ENCODE data around the gene SOWAHA. TPM values are rescaled to one million over a fixed set of nuclear protein-coding genes. Genes with fewer than 3 reads are reported as not detected.

The SOWAHA gene
- total RNA-seq = not detected

- no peak for DNase-seq
Measured at GRCh38 chr5:132812781-132813598, at the start of gene SOWAHA. TSS of gene SOWAHA (plus strand) at chr5:132813302. CDS start at chr5:132813622, 320 bp downstream.

- no peak for DNase-seq
Measured at GRCh38 chr5:132764051-132764450, 49.1 kb upstream of the SOWAHA start.

DNA sequence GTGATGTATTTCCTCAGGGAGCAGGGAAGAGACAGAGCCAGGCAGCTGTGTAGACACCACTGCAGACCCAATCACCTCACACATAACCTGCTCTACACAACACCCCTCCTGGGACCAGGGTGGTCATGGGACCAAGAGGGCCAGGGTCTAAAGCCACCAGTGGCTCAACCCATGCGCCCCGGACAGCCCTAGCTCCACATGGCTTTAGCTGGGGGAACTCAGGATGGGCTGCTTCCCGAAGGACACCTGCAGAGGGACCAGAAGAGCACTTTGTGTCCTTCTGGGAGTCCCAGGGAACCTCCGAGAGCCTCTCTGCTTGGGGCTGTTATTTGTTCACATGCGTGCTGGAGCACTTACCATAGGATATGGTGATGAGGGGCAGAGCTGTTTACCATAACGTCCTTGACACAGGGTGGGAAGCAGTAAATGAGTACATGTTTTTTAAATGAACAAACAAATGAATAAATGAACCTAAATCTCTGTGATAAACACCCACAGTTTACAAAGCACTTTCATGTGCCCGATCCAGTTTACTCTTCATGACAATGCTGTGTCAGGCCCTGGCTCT lies 48.3 kb upstream of the SOWAHA start:
- DNase-seq = no peak

- no peak for DNase-seq
Measured at GRCh38 chr5:132765311-132766019, 47.6 kb upstream of the SOWAHA start.

- no peak for DNase-seq
Measured at GRCh38 chr5:132766020-132766805, 46.9 kb upstream of the SOWAHA start.

DNA sequence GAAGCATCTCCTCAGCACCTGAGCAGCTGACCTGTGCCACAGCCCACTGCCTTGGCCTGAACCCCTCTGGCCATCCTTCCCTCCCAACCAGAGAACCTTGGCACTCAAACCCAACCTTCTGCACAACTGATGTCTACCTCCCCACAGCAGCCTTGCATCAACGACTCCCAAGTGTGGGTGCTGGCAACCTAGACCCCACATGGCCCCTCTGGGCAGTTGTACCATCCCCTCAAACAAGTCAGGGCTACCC lies 46.4 kb upstream of the SOWAHA start:
- DNase-seq = no peak

- DNase-seq = no peak
Measured at GRCh38 chr5:132767150-132767549, 46.0 kb upstream of the SOWAHA start.

DNA sequence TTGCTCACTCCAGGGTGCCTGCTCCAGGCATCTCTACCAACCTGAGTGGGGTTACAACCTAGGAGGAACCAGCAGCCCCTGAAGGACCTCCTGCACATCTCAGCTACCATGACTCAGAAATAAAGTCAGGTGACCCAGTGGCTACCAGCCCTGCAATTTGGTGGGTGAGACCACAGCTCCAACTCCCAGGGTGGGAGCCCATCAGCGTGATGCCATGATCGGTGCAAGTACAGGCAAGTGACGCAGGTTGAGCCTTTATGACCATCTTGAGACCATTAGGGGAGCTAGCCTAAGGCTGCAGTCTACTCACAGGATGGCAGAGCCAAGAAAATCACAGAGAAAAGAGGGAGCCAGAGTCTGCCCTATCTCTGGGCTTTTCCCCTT lies 44.6 kb upstream of the SOWAHA start:
- no peak for DNase-seq

GRCh38 chr5:132770476-132771159 lies 42.5 kb upstream of the SOWAHA start:
- no peak for DNase-seq

- DNase-seq = no peak
Measured at GRCh38 chr5:132771503-132771998, 41.6 kb upstream of the SOWAHA start.

GRCh38 chr5:132772291-132773070 lies 40.6 kb upstream of the SOWAHA start:
- no peak for DNase-seq

- no peak for DNase-seq
Measured at GRCh38 chr5:132773114-132773513, 40.0 kb upstream of the SOWAHA start.

DNA sequence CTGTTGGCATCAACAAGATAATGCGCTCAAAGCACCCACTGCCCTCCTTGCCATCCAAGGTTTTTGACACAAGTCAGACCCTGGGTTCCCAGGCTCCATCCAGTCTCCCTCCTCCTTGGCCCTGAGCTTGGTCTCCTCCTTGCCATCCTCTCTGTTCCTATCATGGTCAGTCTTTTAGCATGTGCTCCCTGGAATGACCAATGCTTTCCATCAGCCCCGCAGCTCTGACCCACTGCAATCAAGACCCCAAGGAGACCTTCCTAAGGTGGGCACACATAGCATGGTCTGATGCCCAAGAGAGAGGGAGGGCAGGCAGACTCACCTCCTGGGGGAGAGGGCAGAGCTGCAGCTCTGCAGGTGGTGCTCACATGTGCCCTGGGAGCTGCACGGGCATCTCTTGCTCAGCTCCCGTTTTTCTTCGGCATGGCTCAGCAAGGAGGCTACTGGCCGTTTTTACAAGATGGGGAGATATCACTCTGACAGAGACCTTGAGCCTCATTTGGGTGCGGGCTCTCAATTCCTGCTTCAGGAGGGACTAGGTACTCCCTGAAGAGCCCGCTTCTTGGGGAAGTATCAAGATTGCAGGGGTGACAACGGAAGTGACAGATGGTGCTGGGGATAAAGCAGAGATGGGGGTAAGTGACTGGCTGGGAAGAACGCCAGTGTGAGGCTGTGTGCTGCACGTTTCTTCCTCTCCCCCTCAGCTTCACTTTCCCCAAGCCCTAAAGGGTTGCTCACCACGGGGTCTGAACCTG lies 39.3 kb upstream of the SOWAHA start:
- DNase-seq = no peak

DNA sequence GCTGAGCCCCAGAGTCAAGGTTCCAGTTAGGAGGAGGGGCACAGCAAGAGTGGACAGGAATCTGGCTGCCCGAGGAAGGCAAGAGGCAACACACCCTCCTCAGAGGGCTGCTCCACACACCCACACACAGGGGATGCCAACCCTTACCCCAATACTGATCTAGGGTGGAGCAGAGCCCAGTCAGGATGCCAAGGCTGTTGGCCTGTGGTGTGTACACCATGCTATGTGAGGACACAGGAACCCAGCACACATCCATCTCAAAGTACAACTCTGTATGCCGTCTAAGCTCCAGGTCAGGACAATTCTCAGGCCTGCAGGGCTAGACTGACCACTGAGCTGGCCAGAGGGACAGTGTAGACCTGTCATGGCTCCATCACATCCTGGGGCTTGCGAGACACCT lies 38.7 kb upstream of the SOWAHA start:
- DNase-seq = no peak

DNA sequence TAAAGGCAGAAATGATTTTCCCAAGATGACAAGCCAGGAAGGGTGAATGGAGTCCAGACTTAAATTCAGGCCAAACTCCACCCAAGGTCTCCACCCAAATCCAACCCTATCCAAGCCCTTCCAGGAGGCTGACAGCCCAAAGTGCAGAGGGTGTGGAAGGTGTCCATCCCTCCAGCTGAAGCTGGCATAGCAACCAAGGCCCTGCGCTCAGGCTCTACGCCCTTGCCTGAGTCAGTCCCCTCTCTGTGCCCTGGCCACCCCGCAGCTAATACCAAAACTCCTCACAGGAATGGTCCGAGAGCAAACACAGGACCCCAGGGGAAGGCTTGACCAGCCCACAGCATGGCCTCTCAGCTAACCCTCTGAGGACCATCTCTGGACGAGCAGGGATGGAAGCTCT lies 38.2 kb upstream of the SOWAHA start:
- DNase-seq = no peak

DNA sequence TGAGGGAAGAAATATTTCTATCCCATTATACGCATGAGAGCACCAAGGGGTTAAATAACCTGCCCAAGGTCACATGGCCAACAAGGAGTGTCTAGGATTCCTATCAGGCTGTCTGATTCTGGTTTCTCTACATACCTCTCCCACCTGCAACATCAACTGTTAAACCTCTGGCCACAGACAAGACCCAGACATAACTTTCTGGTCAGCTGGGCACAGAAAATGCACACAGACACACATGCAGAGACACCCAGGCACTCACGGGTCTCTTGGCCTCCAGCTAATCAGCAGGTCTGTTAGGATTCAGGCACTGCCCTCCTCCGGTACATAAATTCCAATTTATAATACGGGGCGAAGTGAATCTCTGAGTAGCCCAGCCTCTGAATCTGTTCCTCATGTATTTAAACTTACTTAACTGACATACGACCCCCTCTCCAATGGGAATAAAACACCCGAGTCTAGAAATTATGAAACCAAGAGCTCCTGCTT lies 37.6 kb upstream of the SOWAHA start:
- DNase-seq = no peak

DNA sequence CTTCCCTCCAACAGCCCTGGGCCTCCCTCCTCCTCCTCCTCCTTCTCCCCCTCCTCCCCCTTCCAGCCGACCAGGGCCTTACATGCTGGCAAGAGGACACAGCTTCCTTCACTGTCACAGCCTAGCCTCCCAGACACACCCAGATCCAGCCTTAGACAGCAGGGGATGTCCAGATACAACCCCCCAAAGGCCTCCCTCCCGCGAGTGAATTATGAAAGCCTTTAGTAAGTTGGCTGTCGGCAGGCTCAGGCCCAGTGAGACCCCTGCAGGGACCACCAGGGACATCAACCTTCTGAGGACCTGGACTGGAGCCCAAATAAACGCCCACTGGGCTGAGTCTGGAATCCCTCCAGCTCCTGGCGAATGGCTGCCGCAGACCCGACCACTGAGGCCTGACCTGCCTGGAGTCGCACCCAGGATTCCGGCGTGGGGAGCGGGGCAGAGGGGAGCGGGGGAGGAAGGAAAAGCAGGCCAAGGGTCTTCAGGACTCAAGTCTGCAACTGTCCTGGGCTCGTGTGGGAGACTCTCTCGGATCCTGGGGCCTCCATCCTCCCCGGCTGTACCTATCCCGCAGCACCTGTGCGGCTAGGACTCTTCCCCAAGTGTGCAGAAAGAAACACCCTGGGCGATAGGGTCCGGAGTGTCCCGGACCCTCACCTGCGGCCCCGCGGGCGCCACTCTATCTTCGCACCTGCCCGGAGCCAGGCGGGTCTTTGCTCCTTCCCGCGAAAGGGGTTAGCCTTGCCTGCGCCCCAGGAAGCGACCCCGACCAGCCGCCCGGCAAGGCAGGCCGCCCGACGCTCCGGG lies 36.8 kb upstream of the SOWAHA start:
- no peak for DNase-seq

GRCh38 chr5:132776938-132777208 lies 36.2 kb upstream of the SOWAHA start:
- no peak for DNase-seq

- DNase-seq = peak; percentile 15
Measured at GRCh38 chr5:132777209-132778069, 35.7 kb upstream of the SOWAHA start, which contains the start of gene SEPTIN8. TSS of gene SEPTIN8 (minus strand) at chr5:132777239. CDS start at chr5:132777137, 102 bp downstream.

Measured in effector CD4-positive, alpha-beta T cell (primary cell).